Caki2 (cell line): Measurements from ENCODE around the gene PDE8A. TPM values are rescaled to one million over a fixed set of nuclear protein-coding genes. Genes with fewer than 3 reads are reported as not detected.

Experiments
- DNase-seq: peaks from one replicate; pipeline ENCODE4 v3.0.0-alpha.2; 2015; ENCODE audit warnings: low read depth
- in situ Hi-C: cut with HindIII; loops from 2 replicates; pipeline ENCODE4 v1.10.0; 2016; ENCODE audit warnings: low sequenced_read_pairs, low pct_unique_long_range_greater_than_20kb, mixed read lengths
- total RNA-seq: library from RNA; depleted of rRNA; stranded (reverse); fragments of >200 nt; shearing (Covaris generic); gene quantifications from 2 replicates; pipeline ENCODE4 v1.2.3, GENCODE V29; 2014; ENCODE audit warnings: low replicate concordance

Gene PDE8A
- total RNA-seq, 1 experiment from 2014 or later: 10.9 TPM

DNA sequence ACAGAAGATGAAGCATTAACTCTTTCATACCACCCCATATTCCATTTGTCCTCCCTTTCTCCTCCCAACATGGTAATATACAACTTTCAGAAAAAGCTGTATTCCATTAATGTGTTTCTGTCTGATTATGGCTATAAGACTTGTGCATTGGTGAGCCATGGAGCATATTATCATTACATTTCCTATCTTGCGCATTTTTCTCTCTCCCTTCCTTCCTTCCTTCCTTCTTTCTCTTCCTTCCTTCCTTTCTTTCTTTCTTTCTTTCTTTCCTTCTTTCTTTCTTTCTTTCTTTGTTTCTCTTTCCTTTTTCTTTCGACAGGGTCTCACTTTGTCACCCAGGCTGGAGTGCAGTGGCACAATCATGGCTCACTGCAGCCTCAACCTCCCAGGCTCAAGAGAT lies 25.5 kb upstream of the PDE8A start:
- DNase-seq: no peak
- in situ Hi-C loops: no loop called here

DNA sequence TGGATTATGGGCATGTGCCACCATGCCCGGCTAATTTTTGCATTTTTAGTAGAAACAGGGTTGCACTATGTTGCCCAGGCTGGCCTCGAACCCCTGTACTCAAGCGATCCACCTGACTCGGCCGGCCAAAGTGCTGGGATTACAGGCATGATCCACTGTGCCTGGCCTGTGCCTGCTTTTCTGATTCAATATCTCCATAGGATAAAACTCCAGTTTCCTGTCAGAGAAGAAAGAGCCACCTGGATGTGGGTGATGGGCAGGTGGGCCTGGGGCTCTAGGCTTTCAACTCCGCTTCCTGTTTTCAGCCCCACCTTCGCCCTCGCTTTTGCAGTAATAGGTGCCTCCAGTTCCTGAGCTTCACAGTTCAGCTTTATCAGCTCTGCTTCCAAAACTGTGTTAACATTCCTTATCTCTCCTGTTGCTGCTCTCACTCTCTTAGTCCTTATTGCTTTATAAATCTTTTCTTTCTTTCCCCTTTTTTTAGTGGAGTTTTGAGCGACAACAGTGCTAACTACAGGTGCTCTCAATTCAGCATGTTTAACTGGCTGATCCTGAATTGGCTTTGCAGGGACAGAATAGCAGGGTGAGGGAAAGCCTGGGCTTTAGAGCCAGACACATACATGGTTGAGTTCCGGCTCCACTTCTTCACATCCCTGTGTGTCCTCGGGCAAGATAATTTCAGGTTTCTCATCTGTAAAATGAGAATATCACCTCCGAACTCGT lies 21.1 kb upstream of the PDE8A start:
- no peak for DNase-seq
- in situ Hi-C loops: no loop called here

DNA sequence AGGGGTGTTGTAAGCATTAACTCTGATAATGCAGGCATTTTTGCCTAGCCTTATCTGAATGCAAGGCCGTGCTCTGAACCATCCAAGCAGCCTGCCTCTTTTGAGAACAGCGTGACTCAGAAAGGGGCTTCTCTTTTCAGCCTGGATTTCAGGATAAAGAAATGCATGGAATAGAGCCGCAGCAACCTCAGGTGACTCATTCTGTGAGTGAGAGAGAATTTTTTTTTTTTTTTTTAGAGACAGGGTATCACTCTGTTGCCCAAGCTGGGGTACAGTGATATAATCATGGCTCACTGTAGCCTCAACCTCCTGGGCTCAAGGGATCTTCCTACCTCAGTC lies 20.6 kb upstream of the PDE8A start:
- no peak for DNase-seq
- in situ Hi-C loops: no loop called here

DNA sequence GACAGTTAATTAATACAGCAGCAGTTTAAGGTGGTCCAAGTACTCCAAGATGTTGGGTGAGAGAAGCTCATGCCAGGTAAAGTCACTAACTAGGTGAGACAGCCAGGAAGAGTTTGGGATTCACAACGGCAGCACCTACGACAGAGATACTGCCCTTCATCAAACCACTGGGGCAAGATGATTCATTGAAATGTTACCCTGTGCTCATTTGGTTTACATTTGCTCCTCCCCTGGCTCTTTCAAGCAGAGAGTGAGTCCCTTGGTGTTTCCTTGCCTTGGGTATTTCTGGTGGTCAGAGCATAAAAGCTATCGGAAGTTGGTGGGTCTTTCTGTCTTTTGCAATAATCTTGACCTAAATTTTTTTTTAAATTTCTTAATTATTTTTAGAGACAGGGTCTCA lies 19.9 kb upstream of the PDE8A start:
- in situ Hi-C loops: no loop called here
- no peak for DNase-seq

DNA sequence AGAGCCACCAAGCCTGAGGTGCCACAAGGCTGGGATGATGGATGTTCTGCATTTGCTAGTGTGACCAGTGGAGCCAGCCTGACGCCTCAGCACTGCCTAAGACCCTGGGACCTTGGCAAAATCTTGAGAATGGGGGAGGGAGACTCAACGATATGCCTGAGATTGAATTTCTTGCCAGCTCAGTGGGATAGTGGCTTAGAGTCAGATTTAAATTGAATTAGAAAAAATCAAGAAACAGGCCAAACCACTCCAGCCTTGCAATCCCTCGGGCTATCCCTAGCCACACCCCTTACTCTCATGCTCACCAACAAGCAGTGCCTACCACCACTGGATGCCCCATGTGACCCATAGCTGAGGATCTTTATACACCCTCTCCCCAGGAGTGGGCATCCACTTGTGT lies 18.7 kb upstream of the PDE8A start:
- in situ Hi-C loops: no loop called here
- DNase-seq: no peak

DNA sequence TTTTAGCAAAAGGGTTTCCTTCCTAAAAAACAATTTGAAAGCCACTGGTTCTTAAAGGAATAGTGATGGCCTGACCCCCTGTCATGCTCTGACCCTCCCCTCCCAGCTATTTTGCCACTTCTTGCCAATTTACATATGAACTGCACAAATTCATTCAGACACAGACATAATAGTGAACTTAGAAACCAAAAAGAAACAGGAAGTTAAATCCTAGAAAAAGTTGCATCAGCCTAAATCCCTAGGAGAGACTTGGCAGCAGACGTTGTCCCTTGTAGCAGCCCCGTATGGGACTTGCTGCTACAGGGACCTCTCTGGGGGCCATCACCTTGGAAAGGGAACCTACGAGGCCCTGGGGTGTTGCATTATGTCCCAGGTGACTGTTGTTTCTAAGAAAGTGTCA lies 14.3 kb upstream of the PDE8A start:
- DNase-seq: no peak
- in situ Hi-C loops: no loop called here

DNA sequence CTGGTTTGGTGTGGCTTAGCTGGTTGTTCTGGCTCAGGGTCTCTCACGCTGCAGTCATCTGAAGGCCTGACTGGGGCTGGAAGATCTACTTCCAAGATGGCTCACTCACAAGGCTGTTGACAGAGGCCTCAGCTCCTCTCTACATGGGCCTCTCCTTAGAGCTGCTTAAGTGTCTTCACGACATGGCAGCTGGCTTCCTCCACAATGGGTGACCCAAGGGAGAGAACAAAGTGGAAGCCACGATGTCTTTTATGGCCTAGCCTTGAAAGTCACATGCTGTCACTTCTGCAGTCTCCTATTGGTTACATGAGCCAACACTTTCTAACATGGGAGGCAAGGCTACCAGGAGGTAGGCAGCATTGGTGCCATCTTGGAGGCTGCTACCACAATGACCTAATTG lies 13.4 kb upstream of the PDE8A start:
- no peak for DNase-seq
- in situ Hi-C loops: no loop called here

DNA sequence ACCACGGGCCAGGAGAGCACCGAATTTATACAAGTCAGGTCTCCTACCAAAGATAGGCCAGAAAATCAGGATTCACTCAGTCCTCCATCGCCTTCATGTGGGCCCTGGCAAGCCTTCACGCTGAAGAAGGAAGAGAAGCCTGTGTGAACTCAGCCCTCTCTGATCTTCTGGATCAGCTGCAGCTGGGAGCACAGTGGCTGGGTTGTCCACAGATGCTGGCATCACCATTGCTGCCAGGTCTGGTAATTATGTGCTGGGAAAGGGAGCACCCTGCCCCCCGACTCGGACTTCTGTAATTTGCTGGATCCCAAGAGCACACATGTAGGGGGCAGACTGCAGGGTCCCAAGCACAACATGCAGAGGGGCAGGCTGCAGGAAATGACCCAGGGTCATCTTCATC lies 12.4 kb upstream of the PDE8A start:
- in situ Hi-C loops: no loop called here
- DNase-seq: no peak

DNA sequence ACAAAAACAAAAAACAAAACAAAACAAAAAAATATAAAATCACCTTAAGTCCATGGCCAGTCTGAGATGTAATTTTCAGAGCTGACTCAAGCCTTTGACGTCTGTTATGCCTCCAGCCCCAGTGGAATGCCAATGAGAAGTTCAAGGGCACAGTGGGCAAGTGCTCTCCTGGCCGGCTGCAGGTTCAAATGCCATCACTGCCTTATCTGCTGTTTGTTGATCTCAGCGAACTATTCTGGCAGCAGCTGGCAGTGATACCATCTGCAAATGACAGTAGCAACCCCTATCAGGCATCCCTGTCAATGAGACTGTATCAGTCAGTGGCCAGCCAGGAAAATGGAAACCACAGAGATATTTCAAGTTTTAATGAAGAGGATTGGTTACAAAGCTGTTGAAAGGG lies 10.8 kb upstream of the PDE8A start:
- DNase-seq: no peak
- in situ Hi-C loops: no loop called here

DNA sequence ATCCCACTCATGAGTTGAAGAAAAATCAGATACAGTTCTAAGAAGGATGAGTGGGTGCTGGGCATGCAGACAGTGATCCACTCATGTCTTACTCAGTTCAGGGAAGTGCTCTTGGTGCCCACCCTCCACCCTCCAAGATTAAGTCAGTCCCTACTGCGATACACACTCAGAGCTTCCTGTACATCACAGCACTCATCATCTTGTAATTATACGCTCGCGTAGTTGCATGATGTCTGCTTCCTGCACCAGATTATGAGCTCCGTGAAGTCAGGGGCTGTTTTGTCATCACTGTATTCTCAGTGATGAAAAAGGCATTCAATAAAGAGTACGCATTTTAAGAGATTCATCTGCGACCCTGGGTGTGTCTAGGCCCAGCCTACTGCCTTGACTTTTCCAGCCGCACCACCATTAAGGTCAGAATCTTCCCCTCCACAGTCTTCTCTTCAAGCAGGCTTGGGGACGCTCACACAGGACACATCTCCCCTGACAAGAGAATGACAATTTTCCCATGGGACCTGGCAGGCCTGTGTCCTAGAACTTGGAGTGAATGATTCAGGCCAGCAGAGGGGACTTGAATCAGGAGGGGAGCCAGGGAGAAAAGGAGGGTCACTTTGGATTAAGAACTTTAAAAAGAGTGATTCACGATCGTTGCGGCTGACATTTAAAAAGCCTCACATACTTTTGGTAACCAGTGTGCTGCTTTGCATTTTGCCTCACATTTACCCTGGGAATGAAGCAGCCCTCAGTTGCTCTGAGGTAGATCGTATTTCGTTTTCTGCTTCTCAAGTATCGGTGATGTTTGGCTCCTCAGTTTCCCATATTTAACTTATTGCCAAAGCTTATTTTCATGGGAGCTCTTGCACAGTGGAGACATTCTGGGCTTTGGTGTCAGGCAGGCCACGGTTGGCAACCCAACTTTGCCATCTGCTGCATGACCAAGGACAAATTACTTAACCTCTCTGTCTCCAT lies 7.9 kb upstream of the PDE8A start:
- in situ Hi-C loops: no loop called here
- DNase-seq: no peak

DNA sequence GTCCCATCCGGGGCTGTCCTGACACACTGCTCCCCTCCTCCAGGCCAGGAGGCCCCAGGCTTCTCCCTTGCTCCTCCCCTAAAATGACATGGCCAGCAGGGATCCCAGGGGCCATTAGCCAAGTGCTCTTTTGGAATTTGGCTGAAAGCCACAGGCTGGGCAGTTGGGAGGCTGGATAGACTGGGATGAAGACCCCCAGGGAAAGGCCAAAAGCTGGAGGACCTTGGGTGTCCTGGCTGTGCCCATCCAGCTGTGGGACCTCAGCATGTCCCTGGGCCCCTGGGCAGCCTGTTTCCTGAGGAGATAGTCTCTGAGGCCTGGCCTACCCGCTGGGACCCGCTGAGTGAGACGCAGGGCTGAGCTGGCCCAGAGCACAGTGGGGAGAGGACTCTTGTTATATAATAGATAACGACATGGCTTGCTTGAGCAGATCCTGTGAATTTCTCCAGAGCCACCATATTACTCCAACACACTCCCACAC lies 5.7 kb upstream of the PDE8A start:
- in situ Hi-C loops: no loop called here

DNA sequence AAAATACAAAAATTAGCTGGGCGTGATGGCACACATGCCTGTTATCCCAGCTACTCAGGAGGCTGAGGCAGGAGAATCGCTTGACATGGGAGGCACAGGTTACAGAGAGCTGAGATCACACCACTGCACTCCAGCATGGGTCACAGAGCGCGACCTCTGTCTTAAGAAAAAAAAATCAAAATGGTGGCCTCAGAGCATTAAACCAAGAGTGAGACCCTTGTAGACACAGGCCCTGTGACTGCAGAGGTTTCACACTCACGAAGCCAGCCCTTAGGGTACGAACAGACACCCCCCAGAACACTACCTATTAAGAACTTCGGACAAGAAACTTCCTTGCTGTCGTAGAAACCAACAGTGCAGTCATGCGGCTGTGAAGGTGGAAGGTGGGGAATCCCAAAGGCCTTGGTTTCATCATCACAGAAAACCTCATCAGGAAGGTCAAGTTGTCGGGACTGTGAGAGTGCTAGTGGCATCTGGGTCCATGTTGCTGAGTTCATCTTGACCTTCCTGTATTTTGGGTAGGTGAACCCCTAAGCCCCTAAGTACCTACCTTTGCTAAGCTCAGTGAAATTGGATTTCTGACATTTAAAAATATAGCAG lies 4.8 kb upstream of the PDE8A start:
- in situ Hi-C loops: no loop called here
- DNase-seq: no peak

More for the DNA sequence above, 5.7 kb upstream of the PDE8A start:
- no peak for DNase-seq

DNA sequence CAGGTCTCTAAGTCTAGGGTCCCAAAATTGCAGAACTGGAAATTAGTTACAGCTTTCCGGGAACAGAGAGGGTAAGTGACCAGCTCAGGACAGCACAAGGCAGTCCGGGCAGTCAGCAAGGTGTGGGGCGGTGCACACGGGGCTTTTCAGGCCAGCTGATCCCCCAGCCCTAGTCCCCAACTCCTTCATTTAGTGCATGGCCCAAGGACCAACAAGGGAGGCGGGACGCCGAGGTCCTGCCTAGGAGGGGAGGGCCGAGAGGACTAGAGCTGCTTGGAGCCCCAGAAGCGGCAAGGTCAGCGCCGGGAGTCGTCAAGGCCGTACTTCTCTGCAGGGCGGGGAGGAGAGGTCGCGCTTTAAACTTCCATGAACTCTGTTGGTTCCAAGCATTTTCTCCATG lies 2.0 kb upstream of the PDE8A start:
- DNase-seq: no peak
- in situ Hi-C loops: no loop called here

DNA sequence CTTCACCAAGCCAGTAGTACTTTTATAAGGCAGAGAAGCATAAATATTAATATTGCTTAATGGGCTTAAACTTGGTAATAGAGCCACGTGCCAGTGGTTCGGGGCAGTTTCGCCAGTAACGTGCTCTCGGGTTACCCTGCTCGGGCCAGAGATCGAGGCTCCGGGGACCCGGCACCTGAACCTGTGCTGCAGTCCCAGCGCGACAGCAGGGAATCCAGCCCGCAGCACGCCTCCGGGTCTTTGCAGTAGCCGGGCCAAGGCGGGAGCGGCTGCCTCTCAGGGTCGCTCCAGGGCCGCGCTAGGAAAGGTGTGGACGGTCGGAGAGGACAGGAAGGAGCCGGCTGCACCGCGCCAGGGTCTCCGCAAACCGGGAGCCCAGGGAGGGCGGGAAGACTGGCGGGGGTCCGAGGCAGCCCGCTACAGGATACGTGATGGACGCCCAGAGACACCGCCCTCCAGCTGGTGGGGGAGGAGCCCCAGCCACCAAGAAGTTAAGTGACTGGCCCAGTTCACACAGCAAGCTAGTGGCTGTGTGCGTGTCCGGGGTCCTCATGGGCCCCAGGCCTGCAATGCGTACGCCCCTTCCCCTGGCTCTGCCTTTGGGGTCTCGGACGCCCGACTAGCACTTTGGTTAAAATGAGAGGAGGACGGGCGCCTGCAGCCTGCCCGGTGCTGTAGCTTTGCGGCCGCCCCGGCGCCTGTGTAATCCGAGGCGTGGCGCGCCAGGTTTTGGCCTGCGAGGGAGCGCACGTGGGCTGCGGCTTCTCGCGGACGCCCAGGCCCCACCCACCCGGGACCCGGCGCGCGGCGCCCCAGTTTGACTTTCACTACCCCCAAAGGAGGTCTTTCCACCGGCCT lies 1.2 kb upstream of the PDE8A start:
- in situ Hi-C loops: no loop called here
- DNase-seq: peak; percentile 93

DNA sequence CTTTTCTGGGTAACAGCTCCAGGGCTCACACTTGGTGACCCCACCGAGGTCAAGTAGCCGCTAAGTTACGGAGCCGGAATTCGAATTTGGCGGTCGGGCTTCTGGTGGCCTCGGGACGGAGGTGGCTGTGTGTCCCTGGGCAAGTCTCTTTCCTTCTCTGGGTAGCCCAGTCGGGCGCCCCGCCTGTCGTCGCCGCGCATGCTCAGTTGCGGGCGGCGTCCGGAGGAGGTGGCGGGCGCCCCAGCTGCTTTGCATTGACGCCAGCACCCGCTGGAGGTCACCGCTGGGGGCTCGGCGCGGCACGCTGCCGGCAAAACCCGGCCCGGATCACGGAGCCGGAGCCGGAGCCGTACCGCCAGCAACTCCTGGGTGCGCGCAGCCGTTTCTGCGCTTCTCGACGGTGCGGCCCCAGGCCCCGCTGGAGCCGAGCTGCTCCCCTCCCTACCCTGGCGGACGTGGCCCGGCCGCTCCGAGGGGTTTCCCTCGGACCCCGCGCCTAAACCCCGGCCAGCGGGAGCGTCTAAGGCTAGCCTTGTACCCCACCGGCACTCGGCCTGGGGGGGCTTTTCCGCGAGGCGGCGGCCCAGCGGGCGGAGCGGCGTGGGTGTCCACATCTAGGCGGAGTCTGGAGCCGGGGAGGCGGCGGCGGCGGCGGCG lies 474 bp upstream of the PDE8A start:
- in situ Hi-C loops: no loop called here
- peak; percentile 99 for DNase-seq

DNA sequence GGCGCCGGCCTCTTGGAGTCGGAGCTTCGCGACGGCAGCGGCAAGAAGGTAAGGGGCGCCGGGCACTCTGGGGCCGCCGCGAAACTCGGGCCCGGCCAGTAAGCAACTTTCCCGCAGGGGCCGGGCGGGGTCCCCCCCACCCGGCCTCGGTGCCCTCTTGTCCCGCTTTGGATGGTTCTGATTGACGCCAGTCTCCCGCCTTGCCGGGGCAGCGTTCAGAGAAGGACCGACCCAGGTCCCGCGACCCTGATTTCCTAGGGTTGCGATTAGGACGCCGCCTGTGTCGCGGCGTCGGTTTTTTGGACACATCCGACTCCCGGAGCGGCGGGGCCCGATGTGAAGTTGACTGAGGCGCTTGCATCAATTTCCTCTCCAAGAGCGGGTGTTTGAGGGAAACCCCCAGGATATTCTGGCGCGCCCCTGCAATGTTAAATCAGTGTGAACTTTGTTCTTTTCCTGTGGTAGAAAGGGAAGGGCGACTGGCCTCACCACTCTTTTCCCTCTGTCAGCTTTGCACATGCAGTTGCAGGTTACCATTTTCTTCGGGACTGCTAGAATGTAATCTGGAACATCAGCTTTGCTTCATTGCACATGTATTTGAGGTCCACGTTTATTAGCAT lies 755 bp downstream of the PDE8A start:
- in situ Hi-C loops: no loop called here
- peak; percentile 16 for DNase-seq

DNA sequence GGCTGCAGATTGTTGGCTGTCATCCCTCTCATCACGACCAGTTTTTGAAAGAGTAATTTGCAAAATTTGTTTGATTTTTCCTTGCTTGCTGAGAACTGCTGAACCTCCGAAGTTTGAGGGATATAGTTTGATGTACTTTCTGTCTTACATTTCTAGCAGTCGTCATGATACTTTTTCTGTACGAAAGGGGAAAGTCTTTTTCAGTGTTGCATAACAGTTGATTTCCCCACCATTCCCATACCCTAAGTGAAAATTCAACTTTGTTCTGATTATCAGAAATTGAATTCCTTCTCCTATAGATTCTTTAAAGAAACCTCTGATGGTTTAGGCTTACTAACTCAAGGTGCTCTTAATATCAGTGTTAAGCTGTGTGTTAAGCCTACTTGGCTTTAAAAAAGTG lies 1.6 kb downstream of the PDE8A start:
- in situ Hi-C loops: no loop called here
- no peak for DNase-seq
